CD4-positive, alpha-beta T cell treated with Interleukin-15 for 1 hour (primary cell): Measurements from ENCODE around the gene ZKSCAN7.
"Not testable (repeated sequence)": the region's sequence is repeated elsewhere in the genome, so short reads cannot be mapped to it uniquely, and the experiment has no call there.

Experiments used
- DNase-seq: peaks from one replicate; pipeline ENCODE4 v3.0.0-alpha.2; 2020

ZKSCAN7 gene

DNA sequence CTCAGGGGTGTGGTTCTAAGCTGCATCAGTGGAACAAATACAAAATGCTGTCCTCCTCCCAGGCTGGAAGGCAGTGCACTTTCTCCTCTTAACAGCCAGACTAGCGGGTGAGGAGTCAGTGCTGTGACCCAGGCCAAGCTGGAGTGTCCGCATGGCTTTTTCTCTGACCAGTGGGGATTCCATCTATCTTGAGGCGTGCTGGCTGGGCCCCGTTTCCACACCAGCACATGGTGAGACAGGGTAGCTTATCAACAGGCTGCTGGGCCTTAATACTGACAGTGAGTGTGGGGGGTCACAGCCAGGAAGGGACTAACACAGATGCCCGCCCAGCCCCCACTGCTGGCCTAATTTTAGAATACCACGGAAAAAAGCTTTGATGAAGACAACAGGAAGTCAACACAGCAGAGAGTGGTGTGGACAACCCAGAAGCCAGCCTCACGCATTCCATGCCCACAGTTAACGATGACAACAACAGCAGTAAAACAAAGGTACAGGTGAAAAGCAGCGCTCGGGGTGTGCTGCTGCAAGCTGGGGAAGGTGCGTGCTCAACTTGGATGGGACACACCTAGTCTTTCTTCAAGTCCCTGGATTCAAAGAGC lies 22.5 kb downstream of the ZKSCAN7 start:
- not testable (repeated sequence) for DNase-seq

DNA sequence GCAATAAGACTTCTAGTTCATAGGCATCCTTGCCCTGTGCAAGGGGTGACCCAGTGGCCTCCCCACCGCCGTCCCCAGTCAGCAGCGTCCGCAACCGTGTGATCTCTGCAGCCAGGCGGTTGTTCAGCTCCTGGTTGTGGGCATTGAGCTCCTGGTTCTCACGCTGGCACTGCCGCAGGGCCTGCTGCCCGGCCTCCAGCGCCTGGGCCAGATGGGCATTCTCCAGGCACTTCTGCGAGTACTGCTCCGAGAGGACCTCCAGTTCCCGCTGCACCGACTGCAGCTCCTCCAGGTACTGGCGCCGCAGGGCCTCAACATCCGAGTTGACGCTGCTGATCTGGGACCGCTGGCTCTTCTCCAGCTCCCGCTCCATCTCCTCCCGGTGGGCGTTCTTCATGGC lies 23.3 kb downstream of the ZKSCAN7 start:
- DNase-seq, result not testable (repeated sequence)

DNA sequence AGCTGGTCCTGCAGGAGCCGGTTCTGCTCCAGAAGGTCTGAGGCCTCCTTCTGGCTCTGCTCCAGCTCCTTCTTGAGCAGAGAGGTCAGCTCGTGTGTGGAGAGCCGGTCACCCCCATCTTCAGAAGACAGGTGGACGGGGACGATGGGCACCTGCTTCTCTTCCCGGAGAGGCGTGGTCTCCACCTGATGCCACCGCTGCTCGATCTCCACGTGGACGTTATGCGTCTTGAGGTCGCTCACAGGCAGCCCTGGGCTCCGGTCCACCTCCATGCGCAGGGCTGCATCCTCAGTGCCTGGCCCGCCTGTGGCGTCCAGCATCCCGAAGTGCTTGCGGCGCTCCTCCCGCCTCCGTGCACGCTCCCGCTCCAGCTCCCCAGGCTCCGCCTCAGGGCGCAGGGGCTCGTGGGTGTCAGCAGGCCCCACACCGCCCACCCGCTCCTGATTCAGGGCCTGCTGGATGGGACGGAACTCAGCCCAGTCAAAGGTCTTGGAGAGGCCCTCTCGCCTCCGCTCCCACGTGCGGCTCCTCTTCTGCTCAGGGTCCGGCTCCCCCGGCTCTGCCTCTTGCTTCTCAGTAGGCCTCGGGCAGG lies 24.0 kb downstream of the ZKSCAN7 start:
- not testable (repeated sequence) for DNase-seq

DNA sequence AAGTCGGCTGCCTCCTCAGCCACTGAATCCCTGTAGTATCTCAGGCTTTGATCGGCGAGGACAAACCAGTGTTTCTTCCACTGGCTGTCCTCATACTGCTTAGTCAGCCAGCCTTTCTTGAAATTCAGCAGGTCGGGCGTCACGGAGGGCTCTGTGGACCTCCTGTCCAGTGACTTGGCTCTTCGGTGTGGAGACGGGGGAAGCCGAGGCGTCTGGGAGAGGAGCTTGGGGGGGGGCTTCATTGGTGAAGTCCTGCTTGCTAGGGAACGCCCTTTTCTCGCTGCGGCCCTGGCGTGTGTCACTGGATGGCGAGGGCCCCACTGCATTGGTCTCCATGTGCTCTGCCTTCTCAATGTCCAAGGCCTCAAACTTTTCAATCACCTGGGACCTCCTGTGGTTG lies 24.8 kb downstream of the ZKSCAN7 start:
- DNase-seq, result not testable (repeated sequence)

DNA sequence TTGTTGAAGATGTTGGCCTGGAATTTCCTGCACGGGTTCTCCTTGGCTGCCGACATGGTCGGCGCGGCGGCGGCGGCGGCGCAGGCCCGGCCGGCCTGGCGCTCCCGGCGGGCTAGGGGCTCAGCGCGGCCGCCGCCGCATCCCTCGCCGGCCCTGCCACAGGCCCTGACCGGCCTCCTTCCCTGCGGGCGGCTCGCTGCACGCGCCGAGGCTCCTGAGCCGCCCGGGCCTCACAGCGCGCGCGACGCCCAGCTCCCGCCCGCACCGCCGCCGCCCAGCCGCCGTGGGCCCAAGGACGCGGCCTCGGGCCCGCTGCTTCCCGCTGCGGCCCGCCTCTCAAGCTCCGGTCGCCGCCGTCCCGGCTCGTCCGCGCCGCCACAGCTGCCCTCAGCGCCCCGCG lies 26.0 kb downstream of the ZKSCAN7 start:
- DNase-seq, result not testable (repeated sequence)

DNA sequence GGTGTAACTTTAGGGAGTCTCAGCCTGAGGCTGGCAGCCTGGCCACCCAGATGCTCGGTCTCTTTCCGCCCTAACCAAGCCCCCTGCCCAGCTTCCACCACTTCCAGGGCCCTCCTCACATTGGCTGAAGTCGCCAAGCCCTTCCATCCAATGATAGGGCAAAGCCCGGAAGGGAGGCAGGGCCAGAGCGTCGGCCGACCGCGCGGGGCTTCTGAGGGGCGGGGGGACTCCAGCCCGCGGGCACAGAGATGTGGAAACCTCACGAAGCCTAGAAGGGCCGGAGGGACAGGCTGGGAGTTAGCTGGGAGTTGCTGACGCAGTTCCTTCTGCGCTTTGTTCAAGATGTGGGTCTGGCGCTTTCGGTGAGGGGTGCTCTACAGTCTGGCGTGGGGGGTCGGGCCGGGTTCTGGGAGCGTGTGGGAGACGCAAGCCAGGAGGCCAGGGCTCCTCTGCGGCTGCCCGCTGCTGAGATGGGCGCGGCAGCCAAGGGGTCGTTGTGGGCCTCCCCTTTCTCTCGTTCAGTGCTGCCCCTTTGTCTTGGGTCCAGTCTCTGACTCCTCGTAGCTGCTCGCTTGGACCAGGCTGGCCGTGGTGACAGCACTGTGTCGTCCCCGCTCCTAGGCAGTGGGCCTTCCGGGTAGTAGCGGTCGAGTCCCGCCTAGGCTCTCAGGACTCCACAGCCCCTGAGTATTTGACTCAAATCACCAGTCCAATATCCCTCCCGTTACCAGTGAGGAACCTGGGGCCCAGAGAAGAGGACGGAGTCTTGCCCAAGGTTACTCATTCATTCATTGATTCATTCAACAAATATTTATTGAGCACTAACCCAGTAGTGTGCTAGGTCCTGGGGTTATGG lies 29.9 kb downstream of the ZKSCAN7 start, which contains the start of gene ZNF660:
Gene ZNF660, plus strand, starts transcription at position 319 of the 856 bp plus-strand sequence. CDS start 9,230 bp downstream, outside the sequence.
- DNase-seq, result peak; percentile 27

DNA sequence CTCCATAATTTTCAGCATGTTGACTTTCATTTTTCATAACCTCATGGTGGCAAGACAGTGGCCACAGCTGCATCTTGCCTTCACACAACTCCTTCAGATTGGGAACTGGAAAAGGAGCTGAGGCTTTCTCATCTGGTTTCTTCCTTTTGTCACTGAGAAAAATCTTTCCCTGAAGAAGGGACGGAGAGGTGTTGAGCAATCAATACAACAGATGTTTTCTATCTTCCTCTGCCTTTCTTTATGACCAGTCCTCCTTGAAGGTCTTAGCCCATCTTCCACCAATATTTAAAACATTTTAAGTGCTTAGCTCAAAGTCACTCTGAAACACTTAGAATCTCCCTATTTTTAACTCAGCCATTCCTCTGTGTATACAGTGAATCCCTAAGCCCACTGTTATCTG lies 41.6 kb downstream of the ZKSCAN7 start:
- no peak for DNase-seq

DNA sequence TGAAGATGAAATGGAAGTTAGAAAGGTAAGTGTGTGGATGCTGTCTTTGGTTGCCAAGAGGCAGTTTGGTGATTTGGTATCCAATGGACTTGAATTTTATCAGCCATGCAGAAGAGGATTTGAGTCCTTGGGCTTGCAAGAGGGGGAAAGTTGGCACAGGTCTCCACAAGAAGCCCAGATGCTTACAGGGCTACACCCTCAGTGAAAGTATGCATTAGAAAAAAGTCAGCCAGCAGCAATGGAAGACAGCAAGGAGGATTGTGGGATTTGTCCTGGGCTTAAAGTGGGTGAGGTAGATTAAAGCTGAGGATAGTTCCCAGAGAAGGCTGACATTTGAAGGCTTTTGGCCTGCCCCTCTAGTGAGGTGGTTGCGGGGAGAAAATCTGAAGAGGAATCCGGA lies 46.8 kb downstream of the ZKSCAN7 start:
- no peak for DNase-seq

DNA sequence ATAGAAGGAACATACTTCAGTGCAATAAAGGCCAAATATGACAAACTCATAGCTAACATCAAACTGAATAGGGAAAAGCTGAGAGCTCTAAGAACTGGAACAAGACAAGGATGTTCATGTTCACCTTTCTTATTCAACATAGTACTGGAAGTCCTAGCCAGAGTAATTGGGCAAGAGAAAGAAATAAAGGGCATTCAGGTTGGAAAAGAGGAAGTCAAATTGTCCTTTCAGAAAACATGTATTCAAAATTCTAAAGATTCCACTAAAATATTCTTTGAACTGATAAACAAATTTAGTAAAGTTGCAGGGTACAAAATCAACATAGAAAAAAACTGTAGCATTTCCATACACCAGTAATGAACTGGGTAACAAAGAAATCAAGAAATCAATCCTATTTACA lies 57.7 kb downstream of the ZKSCAN7 start:
- DNase-seq, result no peak
